ENCODE results near the gene MAZ. TPM values are rescaled to one million over a fixed set of nuclear protein-coding genes. Genes with fewer than 3 reads are reported as not detected.

MAZ gene
- total and polyA plus RNA-seq, 2 of the 13 experiments (the other 11 are each of a cell fraction or from before 2014, with no cell fraction given): 203 to 277 TPM

DNA sequence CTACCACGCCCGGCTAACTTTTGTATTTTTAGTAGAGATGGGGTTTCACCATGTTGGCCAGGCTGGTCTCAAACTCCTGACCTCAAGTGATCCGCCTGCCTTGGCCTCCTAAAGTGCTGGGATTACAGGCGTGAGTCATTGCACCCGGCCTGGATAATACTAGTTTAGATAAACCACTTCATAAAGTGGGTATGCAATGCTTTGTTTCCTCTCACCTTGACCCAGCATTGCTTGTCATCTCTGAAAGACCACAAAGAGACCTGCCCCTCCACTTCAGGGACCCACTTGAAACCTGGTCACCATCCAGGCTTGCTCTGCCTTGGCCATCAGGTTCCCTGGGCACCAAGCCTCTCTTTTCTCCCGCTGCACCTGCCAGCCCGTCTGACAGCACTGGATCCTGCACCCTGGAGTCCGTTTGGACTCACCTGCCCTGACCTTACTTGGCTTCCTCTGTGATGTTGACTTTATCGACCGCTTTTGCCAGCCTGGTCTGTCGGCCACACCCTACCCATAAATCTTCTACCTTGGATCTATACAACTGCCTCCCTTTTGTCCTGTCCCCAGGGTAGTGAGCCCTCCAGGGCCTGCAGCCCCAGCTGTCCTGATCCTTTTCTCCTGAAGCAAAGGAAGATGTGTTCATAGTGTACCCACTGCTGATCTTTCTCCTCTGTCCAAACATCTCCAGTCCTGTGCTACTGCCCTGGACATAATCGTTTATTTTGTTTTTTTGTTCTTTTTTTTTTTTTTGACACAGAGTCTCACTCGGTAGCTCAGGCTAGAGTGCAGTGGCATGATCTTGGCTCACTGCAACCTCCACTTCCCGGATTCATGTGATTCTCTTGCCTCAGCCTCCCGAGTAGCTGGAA is 40.9 kb upstream of the MAZ start (continued):
- no peak for TF ChIP-seq ZNF530 (CRISPR knock-in tag; IDR thresholded peaks at IDR 0.05; ENCODE audit: low read depth)
- TF ChIP-seq PLRG1 (conservative IDR thresholded peaks at IDR 0.05): no peak
- TF ChIP-seq, protein P1, sequence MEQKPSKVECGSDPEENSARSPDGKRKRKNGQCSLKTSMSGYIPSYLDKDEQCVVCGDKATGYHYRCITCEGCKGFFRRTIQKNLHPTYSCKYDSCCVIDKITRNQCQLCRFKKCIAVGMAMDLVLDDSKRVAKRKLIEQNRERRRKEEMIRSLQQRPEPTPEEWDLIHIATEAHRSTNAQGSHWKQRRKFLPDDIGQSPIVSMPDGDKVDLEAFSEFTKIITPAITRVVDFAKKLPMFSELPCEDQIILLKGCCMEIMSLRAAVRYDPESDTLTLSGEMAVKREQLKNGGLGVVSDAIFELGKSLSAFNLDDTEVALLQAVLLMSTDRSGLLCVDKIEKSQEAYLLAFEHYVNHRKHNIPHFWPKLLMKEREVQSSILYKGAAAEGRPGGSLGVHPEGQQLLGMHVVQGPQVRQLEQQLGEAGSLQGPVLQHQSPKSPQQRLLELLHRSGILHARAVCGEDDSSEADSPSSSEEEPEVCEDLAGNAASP (CRISPR knock-in tag; IDR thresholded peaks at IDR 0.05; ENCODE audit: borderline replicate concordance): peak; percentile 100
- TF ChIP-seq, protein P2, sequence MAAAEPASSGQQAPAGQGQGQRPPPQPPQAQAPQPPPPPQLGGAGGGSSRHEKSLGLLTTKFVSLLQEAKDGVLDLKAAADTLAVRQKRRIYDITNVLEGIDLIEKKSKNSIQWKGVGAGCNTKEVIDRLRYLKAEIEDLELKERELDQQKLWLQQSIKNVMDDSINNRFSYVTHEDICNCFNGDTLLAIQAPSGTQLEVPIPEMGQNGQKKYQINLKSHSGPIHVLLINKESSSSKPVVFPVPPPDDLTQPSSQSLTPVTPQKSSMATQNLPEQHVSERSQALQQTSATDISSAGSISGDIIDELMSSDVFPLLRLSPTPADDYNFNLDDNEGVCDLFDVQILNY (CRISPR knock-in tag; conservative IDR thresholded peaks at IDR 0.05): no peak
- peak; percentile 72 for TF ChIP-seq SRF (IDR thresholded peaks at IDR 0.05; ENCODE audit: low read depth, low read length)
- TF ChIP-seq SIX1 (CRISPR knock-in tag; IDR thresholded peaks at IDR 0.05; ENCODE audit: borderline replicate concordance): 0 out of 2 replicates have a peak, but pooled peaks have one; percentile 66
- no peak for TF ChIP-seq PAWR (CRISPR knock-in tag; IDR thresholded peaks at IDR 0.05; ENCODE audit: borderline replicate concordance)
- no peak for TF ChIP-seq TEAD2 (CRISPR knock-in tag; IDR thresholded peaks at IDR 0.05)
- TF ChIP-seq SYNCRIP (IDR thresholded peaks at IDR 0.05; ENCODE audit: insufficient read depth, low read depth, low read length): no peak
- TF ChIP-seq ZNF331 (CRISPR knock-in tag; IDR thresholded peaks at IDR 0.05): peak; percentile 95
- peak; percentile 95 for TF ChIP-seq ZNF441 (CRISPR knock-in tag; IDR thresholded peaks at IDR 0.05; ENCODE audit: borderline replicate concordance)
- TF ChIP-seq ZNF7 (CRISPR knock-in tag; IDR thresholded peaks at IDR 0.05): no peak
- peak; percentile 69; the same call in 1 of the 2 replicates for TF ChIP-seq KAT7 (CRISPR knock-in tag; IDR thresholded peaks at IDR 0.05; ENCODE audit: borderline replicate concordance)
- no peak for TF ChIP-seq TCF12 (IDR thresholded peaks at IDR 0.05)
- TF ChIP-seq TCF12 (CRISPR knock-in tag; IDR thresholded peaks at IDR 0.05): peak; percentile 86; the same call in 1 of the 2 replicates
- TF ChIP-seq, protein P3, sequence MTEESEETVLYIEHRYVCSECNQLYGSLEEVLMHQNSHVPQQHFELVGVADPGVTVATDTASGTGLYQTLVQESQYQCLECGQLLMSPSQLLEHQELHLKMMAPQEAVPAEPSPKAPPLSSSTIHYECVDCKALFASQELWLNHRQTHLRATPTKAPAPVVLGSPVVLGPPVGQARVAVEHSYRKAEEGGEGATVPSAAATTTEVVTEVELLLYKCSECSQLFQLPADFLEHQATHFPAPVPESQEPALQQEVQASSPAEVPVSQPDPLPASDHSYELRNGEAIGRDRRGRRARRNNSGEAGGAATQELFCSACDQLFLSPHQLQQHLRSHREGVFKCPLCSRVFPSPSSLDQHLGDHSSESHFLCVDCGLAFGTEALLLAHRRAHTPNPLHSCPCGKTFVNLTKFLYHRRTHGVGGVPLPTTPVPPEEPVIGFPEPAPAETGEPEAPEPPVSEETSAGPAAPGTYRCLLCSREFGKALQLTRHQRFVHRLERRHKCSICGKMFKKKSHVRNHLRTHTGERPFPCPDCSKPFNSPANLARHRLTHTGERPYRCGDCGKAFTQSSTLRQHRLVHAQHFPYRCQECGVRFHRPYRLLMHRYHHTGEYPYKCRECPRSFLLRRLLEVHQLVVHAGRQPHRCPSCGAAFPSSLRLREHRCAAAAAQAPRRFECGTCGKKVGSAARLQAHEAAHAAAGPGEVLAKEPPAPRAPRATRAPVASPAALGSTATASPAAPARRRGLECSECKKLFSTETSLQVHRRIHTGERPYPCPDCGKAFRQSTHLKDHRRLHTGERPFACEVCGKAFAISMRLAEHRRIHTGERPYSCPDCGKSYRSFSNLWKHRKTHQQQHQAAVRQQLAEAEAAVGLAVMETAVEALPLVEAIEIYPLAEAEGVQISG (CRISPR knock-in tag; IDR thresholded peaks at IDR 0.05): peak; percentile 92
- TF ChIP-seq ZNF644 (CRISPR knock-in tag; IDR thresholded peaks at IDR 0.05; ENCODE audit: low read depth): peak; percentile 80
- TF ChIP-seq ZNF335 (CRISPR knock-in tag; IDR thresholded peaks at IDR 0.05): no peak
- TF ChIP-seq, protein P4, sequence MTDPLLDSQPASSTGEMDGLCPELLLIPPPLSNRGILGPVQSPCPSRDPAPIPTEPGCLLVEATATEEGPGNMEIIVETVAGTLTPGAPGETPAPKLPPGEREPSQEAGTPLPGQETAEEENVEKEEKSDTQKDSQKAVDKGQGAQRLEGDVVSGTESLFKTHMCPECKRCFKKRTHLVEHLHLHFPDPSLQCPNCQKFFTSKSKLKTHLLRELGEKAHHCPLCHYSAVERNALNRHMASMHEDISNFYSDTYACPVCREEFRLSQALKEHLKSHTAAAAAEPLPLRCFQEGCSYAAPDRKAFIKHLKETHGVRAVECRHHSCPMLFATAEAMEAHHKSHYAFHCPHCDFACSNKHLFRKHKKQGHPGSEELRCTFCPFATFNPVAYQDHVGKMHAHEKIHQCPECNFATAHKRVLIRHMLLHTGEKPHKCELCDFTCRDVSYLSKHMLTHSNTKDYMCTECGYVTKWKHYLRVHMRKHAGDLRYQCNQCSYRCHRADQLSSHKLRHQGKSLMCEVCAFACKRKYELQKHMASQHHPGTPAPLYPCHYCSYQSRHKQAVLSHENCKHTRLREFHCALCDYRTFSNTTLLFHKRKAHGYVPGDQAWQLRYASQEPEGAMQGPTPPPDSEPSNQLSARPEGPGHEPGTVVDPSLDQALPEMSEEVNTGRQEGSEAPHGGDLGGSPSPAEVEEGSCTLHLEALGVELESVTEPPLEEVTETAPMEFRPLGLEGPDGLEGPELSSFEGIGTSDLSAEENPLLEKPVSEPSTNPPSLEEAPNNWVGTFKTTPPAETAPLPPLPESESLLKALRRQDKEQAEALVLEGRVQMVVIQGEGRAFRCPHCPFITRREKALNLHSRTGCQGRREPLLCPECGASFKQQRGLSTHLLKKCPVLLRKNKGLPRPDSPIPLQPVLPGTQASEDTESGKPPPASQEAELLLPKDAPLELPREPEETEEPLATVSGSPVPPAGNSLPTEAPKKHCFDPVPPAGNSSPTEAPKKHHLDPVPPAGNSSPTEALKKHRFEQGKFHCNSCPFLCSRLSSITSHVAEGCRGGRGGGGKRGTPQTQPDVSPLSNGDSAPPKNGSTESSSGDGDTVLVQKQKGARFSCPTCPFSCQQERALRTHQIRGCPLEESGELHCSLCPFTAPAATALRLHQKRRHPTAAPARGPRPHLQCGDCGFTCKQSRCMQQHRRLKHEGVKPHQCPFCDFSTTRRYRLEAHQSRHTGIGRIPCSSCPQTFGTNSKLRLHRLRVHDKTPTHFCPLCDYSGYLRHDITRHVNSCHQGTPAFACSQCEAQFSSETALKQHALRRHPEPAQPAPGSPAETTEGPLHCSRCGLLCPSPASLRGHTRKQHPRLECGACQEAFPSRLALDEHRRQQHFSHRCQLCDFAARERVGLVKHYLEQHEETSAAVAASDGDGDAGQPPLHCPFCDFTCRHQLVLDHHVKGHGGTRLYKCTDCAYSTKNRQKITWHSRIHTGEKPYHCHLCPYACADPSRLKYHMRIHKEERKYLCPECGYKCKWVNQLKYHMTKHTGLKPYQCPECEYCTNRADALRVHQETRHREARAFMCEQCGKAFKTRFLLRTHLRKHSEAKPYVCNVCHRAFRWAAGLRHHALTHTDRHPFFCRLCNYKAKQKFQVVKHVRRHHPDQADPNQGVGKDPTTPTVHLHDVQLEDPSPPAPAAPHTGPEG (CRISPR knock-in tag; IDR thresholded peaks at IDR 0.05): peak; percentile 78; the same call in 1 of the 2 replicates

All from HepG2 (cell line).